ENCODE measurements around the gene HELZ2.

DNA sequence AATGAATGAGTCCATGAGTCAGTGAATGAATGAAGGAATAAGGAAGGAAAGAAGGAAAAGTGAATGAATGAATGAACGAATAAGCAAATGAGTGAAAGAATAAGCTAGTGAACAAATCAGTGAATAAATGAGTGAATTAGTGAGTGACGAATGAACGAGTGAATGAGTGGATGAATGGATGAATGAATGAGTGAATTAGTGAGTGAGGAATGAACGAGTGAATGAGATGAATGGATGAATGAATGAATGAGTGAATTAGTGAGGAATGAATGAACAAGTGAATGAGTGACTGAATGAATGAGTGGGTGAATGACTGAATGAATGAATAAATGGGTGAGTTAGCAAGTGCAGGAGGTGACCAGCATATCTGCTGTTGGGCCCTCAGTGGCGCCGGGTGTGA, 30.3 kb downstream of the HELZ2 start:
- TF ChIP-seq, protein P1, sequence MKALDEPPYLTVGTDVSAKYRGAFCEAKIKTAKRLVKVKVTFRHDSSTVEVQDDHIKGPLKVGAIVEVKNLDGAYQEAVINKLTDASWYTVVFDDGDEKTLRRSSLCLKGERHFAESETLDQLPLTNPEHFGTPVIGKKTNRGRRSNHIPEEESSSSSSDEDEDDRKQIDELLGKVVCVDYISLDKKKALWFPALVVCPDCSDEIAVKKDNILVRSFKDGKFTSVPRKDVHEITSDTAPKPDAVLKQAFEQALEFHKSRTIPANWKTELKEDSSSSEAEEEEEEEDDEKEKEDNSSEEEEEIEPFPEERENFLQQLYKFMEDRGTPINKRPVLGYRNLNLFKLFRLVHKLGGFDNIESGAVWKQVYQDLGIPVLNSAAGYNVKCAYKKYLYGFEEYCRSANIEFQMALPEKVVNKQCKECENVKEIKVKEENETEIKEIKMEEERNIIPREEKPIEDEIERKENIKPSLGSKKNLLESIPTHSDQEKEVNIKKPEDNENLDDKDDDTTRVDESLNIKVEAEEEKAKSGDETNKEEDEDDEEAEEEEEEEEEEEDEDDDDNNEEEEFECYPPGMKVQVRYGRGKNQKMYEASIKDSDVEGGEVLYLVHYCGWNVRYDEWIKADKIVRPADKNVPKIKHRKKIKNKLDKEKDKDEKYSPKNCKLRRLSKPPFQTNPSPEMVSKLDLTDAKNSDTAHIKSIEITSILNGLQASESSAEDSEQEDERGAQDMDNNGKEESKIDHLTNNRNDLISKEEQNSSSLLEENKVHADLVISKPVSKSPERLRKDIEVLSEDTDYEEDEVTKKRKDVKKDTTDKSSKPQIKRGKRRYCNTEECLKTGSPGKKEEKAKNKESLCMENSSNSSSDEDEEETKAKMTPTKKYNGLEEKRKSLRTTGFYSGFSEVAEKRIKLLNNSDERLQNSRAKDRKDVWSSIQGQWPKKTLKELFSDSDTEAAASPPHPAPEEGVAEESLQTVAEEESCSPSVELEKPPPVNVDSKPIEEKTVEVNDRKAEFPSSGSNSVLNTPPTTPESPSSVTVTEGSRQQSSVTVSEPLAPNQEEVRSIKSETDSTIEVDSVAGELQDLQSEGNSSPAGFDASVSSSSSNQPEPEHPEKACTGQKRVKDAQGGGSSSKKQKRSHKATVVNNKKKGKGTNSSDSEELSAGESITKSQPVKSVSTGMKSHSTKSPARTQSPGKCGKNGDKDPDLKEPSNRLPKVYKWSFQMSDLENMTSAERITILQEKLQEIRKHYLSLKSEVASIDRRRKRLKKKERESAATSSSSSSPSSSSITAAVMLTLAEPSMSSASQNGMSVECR (CRISPR knock-in tag; IDR thresholded peaks at IDR 0.05; ENCODE audit: borderline replicate concordance), result no peak
- TF ChIP-seq, protein P2, sequence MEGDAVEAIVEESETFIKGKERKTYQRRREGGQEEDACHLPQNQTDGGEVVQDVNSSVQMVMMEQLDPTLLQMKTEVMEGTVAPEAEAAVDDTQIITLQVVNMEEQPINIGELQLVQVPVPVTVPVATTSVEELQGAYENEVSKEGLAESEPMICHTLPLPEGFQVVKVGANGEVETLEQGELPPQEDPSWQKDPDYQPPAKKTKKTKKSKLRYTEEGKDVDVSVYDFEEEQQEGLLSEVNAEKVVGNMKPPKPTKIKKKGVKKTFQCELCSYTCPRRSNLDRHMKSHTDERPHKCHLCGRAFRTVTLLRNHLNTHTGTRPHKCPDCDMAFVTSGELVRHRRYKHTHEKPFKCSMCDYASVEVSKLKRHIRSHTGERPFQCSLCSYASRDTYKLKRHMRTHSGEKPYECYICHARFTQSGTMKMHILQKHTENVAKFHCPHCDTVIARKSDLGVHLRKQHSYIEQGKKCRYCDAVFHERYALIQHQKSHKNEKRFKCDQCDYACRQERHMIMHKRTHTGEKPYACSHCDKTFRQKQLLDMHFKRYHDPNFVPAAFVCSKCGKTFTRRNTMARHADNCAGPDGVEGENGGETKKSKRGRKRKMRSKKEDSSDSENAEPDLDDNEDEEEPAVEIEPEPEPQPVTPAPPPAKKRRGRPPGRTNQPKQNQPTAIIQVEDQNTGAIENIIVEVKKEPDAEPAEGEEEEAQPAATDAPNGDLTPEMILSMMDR (IDR thresholded peaks at IDR 0.05), result no peak
